Measurements from ENCODE around the gene DACH1. TPM values are rescaled to one million over a fixed set of nuclear protein-coding genes. Genes with fewer than 3 reads are reported as not detected.

Gene DACH1
- total RNA-seq, 1 donor from 2014 or later: 4.9 TPM

- intact Hi-C loops (cut with DNase I): no loop called here
- ATAC-seq (no peak), DNase-seq (ENCODE audit: low spot score) (no peak)
These were observed 207.6 kb downstream of the DACH1 start for GRCh38 chr13:71659404-71659803.

DNA sequence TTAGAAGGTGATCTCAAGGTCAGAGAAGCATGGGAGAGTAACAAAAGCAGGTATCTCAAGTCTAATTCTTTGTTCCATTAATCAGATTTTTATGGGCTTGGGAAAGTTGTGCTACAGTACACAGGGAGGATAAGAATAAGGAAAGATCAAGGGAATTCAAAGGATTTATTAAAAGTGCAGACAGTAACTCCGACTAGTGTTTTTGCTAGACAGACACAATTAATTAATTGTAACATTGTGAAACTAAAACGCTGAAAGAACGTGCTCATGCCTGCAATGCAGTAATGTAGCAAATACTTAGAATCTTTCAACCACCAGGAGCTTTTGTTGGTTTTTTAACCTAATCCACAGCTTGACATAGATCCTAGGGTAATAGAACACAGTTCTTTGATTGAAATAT is 221.5 kb downstream of the DACH1 start:
- ATAC-seq (no peak), DNase-seq (ENCODE audit: low spot score) (no peak)
- intact Hi-C loops (cut with DNase I): no loop called here

DNA sequence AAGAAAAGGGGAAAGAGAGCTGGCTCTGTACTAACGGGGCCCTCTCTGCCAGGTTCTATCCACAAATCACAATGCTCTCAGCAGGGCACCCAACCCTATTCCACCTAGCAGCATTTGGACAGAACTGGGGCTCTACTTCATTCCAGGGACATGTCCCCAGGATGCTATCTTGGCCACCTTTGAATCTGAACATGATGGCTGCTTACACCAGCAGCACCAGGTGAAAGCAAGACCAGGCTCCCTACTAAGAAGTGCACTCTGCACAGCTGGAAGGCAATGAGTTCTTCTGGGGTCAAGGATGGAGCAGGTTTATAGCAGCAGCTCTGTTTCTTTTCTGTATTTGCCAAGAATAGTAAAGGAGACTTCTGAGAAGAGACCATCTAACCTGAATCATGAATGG is 222.4 kb downstream of the DACH1 start:
- DNase-seq (ENCODE audit: low spot score): no peak
- intact Hi-C loops (cut with DNase I): no loop called here
- ATAC-seq: no peak

DNA sequence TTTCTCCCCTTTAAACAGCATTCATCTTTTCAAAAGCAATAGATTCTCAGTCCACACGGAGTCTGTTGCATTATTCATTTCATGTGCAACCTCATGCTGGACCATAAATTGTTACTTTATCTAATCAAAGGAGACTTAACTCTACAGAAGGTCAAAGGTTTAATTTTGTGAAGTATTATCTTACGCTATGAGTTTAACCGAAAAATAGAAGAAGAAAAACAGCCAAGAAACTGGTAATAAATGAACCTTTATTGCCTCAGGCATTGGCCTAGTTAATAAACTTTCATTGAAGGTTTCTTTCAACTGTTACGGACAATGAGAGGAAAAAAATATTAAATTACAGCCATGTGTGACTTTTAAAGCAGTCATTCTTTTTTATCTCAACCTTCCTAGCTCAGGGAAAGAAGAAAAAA is 223.6 kb downstream of the DACH1 start:
- no peak for ATAC-seq
- intact Hi-C loops (cut with DNase I): no loop called here
- no peak for DNase-seq (ENCODE audit: low spot score)

DNA sequence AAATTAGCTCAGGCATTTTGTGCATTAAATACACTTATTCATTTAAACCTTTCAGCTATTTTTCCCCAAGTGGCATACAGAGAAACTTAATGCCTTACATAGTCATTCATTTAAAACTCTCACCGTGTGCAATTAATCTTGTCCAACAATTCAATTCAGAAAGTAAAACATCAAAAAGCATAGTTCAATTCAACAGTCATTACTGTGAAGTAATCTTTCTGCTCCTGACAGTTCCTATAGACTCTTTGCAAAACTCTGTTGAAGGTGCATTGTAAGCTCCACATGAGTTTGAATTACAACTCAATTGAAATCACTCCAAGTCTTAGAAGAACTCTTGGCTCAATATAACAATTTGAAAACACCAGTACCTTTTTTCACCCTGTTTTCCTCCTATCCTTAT is 228.3 kb downstream of the DACH1 start:
- ATAC-seq: no peak
- intact Hi-C loops (cut with DNase I): no loop called here
- no peak for DNase-seq (ENCODE audit: low spot score)

DNA sequence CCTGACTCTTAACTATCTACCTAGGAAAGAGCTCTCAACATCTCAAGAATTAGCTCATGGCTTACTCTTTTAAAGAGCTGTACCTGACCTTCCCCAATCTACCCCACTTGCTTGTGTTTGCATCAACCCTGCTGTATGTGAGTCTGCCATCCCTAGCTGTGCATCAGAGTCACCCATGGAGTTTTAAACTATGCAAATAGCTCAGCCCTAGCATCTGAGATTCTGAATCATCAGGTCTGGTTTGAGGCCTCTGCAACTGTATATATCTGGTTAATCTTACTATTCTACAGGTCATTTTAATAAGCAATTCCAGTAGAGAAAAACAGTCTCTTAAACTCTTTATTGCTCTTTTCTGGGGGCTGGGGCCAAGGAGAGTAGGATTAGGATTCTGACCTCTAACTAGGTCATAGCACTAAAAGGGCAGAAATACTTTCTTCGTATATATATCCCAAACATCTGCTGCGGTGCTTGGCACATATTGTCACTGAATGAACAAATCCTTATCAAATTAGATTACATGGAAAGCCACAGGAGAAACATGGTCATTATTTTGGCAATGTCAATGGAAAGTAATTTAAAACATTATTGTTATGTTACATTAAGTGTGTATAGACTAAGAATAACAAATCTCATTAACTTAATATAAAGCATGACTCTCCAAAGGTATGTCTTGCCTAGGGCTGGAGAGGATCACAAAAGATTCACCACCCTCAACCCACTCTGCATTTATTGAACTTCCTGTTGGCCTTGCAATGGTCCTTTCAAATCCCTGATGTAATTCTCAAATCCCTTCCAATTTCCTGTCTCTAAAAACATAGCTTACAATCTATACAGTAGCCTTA is 232.2 kb downstream of the DACH1 start:
- intact Hi-C loops (cut with DNase I): no loop called here
- ATAC-seq: no peak
- DNase-seq (ENCODE audit: low spot score): no peak

DNA sequence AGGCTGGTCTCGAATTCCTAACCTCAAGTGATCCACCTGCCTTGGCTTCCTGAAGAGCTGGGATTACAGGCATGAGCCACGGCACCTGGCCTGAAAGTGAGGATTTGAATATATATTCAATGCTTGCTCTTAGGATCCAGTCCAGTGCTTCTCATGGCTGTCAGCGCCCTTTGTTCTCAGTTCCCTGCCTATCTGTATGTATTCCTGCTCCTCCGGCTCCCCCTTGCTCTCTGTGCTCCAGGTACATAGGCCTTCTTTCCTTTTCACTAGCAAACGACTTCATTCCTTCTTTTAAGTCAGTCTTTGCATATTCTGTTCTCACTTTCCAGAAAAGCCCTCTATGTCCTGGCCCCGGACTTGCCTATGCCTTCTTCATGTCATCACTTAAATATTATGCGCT is 232.8 kb downstream of the DACH1 start:
- DNase-seq (ENCODE audit: low spot score) (no peak), ATAC-seq (no peak)
- intact Hi-C loops (cut with DNase I): no loop called here

DNA sequence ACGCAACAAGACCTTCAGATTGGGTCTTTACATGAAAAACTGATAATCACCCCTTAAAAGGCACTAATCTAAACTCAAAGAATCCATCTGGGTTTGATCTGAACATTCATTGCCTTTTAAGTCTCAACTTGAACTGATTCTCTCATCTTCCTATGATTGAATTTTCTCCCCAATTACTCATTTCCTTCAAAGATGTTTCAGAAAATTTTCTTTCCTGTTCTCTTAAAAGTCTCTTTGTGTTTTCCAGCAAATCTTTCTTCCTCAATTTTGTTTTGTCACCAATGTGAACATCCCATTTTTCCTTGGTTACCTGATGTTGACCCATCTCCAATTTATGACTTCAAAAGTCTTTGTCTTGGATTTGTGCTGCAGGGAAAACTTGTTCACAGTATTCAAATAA is 234.3 kb downstream of the DACH1 start:
- no peak for DNase-seq (ENCODE audit: low spot score)
- no peak for ATAC-seq
- intact Hi-C loops (cut with DNase I): no loop called here

GRCh38 chr13:71632206-71632605 is 234.8 kb downstream of the DACH1 start:
- ATAC-seq (no peak), DNase-seq (ENCODE audit: low spot score) (no peak)
- intact Hi-C loops (cut with DNase I): no loop called here

DNA sequence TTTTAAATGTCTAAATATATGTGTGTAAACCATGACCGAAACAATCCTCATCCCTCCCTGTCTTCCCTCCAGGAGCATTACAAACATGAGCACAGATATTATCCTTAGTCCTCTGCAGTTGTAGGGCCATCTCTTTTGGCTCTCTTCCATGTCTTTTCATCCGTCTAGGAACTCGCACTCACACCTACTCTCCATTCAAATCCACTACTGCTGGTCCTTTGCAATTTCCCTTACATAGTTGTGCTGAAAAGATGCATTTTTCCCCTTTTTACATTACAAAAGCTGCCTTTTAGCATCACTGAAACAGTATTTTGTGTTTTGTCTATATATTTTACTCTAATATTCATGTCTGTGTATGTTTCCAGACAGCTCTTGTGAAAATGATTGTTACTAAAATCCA is 237.8 kb downstream of the DACH1 start:
- DNase-seq (ENCODE audit: low spot score): no peak
- ATAC-seq: no peak

GRCh38 chr13:71626421-71627117 is 240.4 kb downstream of the DACH1 start:
- intact Hi-C loops (cut with DNase I): no loop called here
- ATAC-seq (no peak), DNase-seq (ENCODE audit: low spot score) (no peak)

More for the DNA sequence above, 237.8 kb downstream of the DACH1 start:
- intact Hi-C loops (cut with DNase I): no loop called here

DNA sequence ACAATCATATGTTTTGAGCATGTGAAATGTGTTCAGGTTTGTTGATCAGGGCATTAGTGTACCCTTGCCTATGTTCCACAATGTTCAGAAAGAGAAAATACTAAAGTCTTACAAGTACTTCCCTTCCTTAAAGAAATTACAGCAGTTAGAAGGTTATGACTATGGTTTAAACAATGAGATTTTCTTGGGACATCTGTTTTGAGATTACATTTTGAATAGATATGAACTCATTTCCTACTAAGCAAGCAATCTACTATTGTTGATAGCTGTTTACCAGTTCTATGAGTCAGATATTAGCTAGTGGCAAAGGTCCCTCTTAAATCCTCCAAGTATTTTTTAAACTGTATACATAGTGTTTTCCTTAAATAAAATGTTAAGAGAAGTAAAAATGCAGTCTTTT is 241.3 kb downstream of the DACH1 start:
- intact Hi-C loops (cut with DNase I): no loop called here
- ATAC-seq: no peak
- no peak for DNase-seq (ENCODE audit: low spot score)

DNA sequence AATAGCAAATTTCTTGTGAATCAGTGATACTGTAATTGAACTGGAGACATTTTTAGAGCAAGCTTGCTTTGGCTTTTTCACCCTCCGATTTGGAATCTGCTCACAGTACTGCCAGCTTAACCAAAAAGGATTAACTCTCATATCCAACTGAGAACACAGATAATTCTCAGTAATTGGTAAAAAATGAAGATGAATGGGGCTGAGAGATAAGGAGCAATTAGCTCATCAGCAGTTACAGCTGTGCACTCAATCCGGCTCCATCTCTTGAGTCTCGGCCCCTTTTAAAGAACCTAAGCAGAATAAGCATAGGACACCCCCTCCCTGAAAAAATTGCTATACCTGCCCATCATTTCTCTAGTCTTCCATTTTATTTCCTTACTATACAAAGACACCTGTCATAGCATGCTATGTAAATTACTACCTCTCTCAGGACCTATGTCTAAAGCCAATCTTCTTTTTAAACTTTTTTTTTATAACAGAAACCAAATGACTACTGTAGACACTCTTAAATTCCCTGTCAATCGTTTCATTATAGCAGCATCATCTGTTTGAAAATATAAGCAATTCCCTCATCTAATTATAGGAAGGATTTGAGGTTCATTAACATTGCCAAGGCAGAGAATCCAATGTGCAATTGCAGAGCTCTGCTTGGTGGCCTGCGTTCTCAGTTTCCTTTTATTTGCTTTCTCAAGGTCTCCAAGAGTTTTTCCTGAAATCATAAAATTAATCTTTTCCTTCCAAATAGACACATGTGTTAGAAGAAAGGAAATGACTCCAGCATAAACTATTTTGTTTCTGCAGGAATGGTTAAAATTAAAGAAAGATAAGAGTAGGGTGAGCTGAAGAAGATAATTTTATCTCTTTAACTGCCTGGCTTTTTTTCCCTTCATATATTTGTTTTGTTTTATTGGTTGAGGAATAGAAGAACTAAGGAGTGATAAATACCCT is 242.1 kb downstream of the DACH1 start:
- DNase-seq (ENCODE audit: low spot score) (no peak), ATAC-seq (no peak)
- intact Hi-C loops (cut with DNase I): no loop called here

GRCh38 chr13:71621174-71622124 is 245.6 kb downstream of the DACH1 start:
- DNase-seq (ENCODE audit: low spot score) (no peak), ATAC-seq (no peak)
- intact Hi-C loops (cut with DNase I): no loop called here

DNA sequence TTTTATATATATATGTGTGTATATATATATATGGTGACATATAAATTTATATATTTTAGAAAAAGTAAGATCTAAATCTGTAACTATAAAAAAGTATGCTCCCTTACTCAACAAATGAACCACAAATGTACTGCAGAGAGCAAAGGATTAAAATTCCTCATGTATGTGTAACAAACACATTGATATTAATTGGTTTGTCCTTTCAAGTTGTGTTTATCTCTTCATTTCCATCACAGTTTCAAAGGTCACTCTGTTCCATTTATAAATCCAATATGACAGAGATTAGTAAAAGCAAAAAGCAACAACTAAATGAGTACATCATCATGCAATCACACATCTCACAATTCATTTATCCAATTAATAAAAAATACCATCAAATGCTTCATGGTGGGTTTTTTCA is 247.9 kb downstream of the DACH1 start:
- no peak for DNase-seq (ENCODE audit: low spot score)
- intact Hi-C loops (cut with DNase I): no loop called here
- no peak for ATAC-seq

- intact Hi-C loops (cut with DNase I): no loop called here
- no peak for ATAC-seq
These were observed 248.8 kb downstream of the DACH1 start for GRCh38 chr13:71618159-71618558.

DNA sequence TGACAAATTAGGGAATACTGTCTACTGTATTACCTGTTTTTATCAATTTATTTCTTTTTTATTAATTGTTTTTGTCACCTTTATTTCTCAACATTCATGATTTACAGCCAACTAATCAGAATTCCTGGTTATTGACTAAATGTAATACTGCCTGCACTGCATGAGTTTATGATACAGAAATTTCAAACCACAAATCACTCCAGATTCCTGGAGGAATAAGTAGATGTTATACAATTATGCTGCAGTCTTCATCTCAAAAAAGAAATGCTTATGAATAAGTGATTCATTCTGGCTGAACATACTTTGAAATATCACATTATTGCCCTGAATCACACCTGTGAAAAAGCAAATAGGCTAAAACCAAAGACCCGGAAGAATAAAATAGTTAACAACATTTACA is 249.7 kb downstream of the DACH1 start:
- intact Hi-C loops (cut with DNase I): no loop called here
- no peak for DNase-seq (ENCODE audit: low spot score)
- ATAC-seq: no peak

More at GRCh38 chr13:71618159-71618558, 248.8 kb downstream of the DACH1 start:
- DNase-seq (ENCODE audit: low spot score): no peak

GRCh38 chr13:71613066-71613745 is 253.8 kb downstream of the DACH1 start:
- DNase-seq (ENCODE audit: low spot score) (no peak), ATAC-seq (peak; percentile 17)
- intact Hi-C loops (cut with DNase I): no loop called here
